ENCODE data around the gene CCL24.
"Not testable (repeated sequence)": the region's sequence is repeated elsewhere in the genome, so short reads cannot be mapped to it uniquely, and the experiment has no call there.

Gene CCL24

GRCh38 chr7:75813781-75814236, at the start of gene CCL24:
Gene CCL24, minus strand, starts transcription at chr7:75813806. Its CDS starts 91 bp downstream, at chr7:75813715.
- DNase-seq: no peak

- DNase-seq: peak; percentile 19
Measured at GRCh38 chr7:75861636-75862035, 48.0 kb upstream of the CCL24 start.

- DNase-seq: no peak
Measured at GRCh38 chr7:75858410-75858809, 44.8 kb upstream of the CCL24 start.

GRCh38 chr7:75856536-75856935, 42.9 kb upstream of the CCL24 start:
- DNase-seq: no peak

GRCh38 chr7:75854813-75855345, 41.3 kb upstream of the CCL24 start:
- not testable (repeated sequence) for DNase-seq

- DNase-seq: no peak
Measured at GRCh38 chr7:75854233-75854632, 40.6 kb upstream of the CCL24 start.

GRCh38 chr7:75850235-75850634, 36.6 kb upstream of the CCL24 start:
- no peak for DNase-seq

GRCh38 chr7:75849573-75849972, 36.0 kb upstream of the CCL24 start:
- no peak for DNase-seq

- no peak for DNase-seq
Measured at GRCh38 chr7:75847707-75848106, 34.1 kb upstream of the CCL24 start.

- not testable (repeated sequence) for DNase-seq
Measured at GRCh38 chr7:75845132-75845531, 31.5 kb upstream of the CCL24 start.

- DNase-seq: no peak
Measured at GRCh38 chr7:75844158-75844557, 30.6 kb upstream of the CCL24 start.

GRCh38 chr7:75843613-75844116, 30.1 kb upstream of the CCL24 start:
- no peak for DNase-seq

GRCh38 chr7:75842836-75843446, 29.3 kb upstream of the CCL24 start:
- DNase-seq: no peak

GRCh38 chr7:75840029-75840428, 26.4 kb upstream of the CCL24 start:
- DNase-seq: no peak

GRCh38 chr7:75838281-75838930, 24.8 kb upstream of the CCL24 start:
- not testable (repeated sequence) for DNase-seq

GRCh38 chr7:75836798-75837197, 23.2 kb upstream of the CCL24 start:
- DNase-seq: no peak

- DNase-seq: no peak
Measured at GRCh38 chr7:75835688-75836285, 22.2 kb upstream of the CCL24 start.

- DNase-seq: not testable (repeated sequence)
Measured at GRCh38 chr7:75833662-75834061, 20.1 kb upstream of the CCL24 start.

GRCh38 chr7:75830978-75831377, 17.4 kb upstream of the CCL24 start:
- DNase-seq: no peak

GRCh38 chr7:75829656-75830055, 16.1 kb upstream of the CCL24 start:
- DNase-seq: not testable (repeated sequence)

GRCh38 chr7:75823198-75823910, 9.7 kb upstream of the CCL24 start:
- DNase-seq: no peak

GRCh38 chr7:75820688-75821087, 7.1 kb upstream of the CCL24 start:
- DNase-seq: no peak

GRCh38 chr7:75819711-75820110, 6.1 kb upstream of the CCL24 start:
- DNase-seq: no peak

Measured in CD4-positive, alpha-beta T cell treated with Interleukin-17A for 1 hour (primary cell).